Subcutaneous abdominal adipose tissue (tissue), 5 donors: Measurements from ENCODE around the gene LRRC3.

ENCODE experiments used
- H3K27ac ChIP-seq: one replicate; pipeline ENCODE4 v1.7.0; 2013; ENCODE audit warnings: low read depth, mild to moderate bottlenecking, inconsistent platforms, low read length, moderate library complexity
- H3K27me3 ChIP-seq, 5 donors: one replicate each; pipeline ENCODE4 v1.7.0; 2013; ENCODE audit warnings: low read length in 5 of 5, inconsistent platforms in 1 of 5; ENCODE audit not compliant: control insufficient read depth in 5 of 5, insufficient read depth in 4 of 5
- H3K36me3 ChIP-seq, 5 donors: one replicate each; pipeline ENCODE4 v1.7.0; 2013; ENCODE audit warnings: low read length in 5 of 5; ENCODE audit not compliant: control insufficient read depth in 5 of 5, insufficient read depth in 5 of 5
- H3K4me1 ChIP-seq, 5 donors: one replicate each; pipeline ENCODE4 v1.7.0; 2013; ENCODE audit warnings: low read length in 5 of 5, mild to moderate bottlenecking in 3 of 5, moderate library complexity in 1 of 5; ENCODE audit not compliant: control insufficient read depth in 5 of 5, insufficient read depth in 5 of 5
- H3K4me3 ChIP-seq, 5 donors: one replicate each; pipeline ENCODE4 v1.7.0; 2013; ENCODE audit warnings: low read length in 5 of 5, low read depth in 1 of 5
- H3K9ac ChIP-seq, 5 donors: one replicate each; pipeline ENCODE4 v1.7.0; 2013; ENCODE audit warnings: low read length in 5 of 5, mild to moderate bottlenecking in 4 of 5, moderate library complexity in 3 of 5
- H3K9me3 ChIP-seq, 5 donors: one replicate each; pipeline ENCODE4 v1.7.0; 2013; ENCODE audit warnings: low read length in 5 of 5; ENCODE audit not compliant: control insufficient read depth in 5 of 5
- donor health status: healthy.
- donor health status: healthy.
- donor health status: healthy.
- donor health status: healthy.
- donor health status: healthy.

The LRRC3 gene

GRCh38 chr21:44431300-44431699, 24.0 kb upstream of the LRRC3 start:
- peaks cover 0 to 7% (median 0%) of the 10 kb centered on the region in 5 donors for H3K4me1 ChIP-seq
- no peak overlapping the region for H3K27ac ChIP-seq
- H3K9me3 ChIP-seq = peaks cover 0 to 11% (median 6%) of the 10 kb centered on the region in 5 donors
- H3K4me3 ChIP-seq = no peak overlapping the region
- peaks cover 0 to 3% (median 0%) of the 10 kb centered on the region in 5 donors for H3K27me3 ChIP-seq
- H3K36me3 ChIP-seq = peaks cover 0 to 29% (median 9%) of the 10 kb centered on the region in 5 donors
- H3K9ac ChIP-seq = no peak overlapping the region

GRCh38 chr21:44432841-44433790, 22.2 kb upstream of the LRRC3 start:
- Histone ChIP-seq H3K27me3 (no peaks in the 10 kb centered on the region), H3K36me3 (peaks cover 0 to 28% (median 11%) of the 10 kb centered on the region in 5 donors), H3K9ac (no peak overlapping the region), H3K9me3 (peaks cover 0 to 11% (median 6%) of the 10 kb centered on the region in 5 donors), H3K27ac (no peak overlapping the region), H3K4me1 (peaks cover 0 to 7% (median 0%) of the 10 kb centered on the region in 5 donors), H3K4me3 (no peak overlapping the region)

- peaks cover 0 to 14% (median 0%) of the 10 kb centered on the region in 5 donors for H3K4me1 ChIP-seq
- H3K9me3 ChIP-seq = peaks cover 0 to 6% (median 5%) of the 10 kb centered on the region in 5 donors
- no peak overlapping the region for H3K9ac ChIP-seq
- no peak overlapping the region for H3K4me3 ChIP-seq
- no peaks in the 10 kb centered on the region for H3K27me3 ChIP-seq
- H3K36me3 ChIP-seq = peaks cover 0 to 29% (median 13%) of the 10 kb centered on the region in 5 donors
- H3K27ac ChIP-seq = no peak overlapping the region
Measured at GRCh38 chr21:44433791-44434567, 21.3 kb upstream of the LRRC3 start.

- Histone ChIP-seq H3K27ac (no peak overlapping the region), H3K9ac (no peak overlapping the region), H3K27me3 (no peaks in the 10 kb centered on the region), H3K4me3 (no peak overlapping the region), H3K9me3 (peaks cover 0 to 5% (median 5%) of the 10 kb centered on the region in 5 donors), H3K36me3 (peaks cover 0 to 35% (median 15%) of the 10 kb centered on the region in 5 donors), H3K4me1 (peaks cover 0 to 14% (median 0%) of the 10 kb centered on the region in 5 donors)
Measured at GRCh38 chr21:44434568-44434925, 20.8 kb upstream of the LRRC3 start.

- Histone ChIP-seq H3K4me3 (no peak overlapping the region), H3K27me3 (no peaks in the 10 kb centered on the region), H3K36me3 (peaks cover 0 to 35% (median 15%) of the 10 kb centered on the region in 5 donors), H3K9me3 (peaks cover 0 to 3% (median 0%) of the 10 kb centered on the region in 5 donors), H3K9ac (no peak overlapping the region), H3K4me1 (peaks cover 0 to 14% (median 0%) of the 10 kb centered on the region in 5 donors), H3K27ac (no peak overlapping the region)
Measured at GRCh38 chr21:44434936-44435635, 20.2 kb upstream of the LRRC3 start.

GRCh38 chr21:44436111-44436611, 19.1 kb upstream of the LRRC3 start:
- Histone ChIP-seq H3K27me3 (no peaks in the 10 kb centered on the region), H3K9ac (no peak overlapping the region), H3K4me3 (no peak overlapping the region), H3K9me3 (peaks cover 0 to 2% (median 0%) of the 10 kb centered on the region in 5 donors), H3K27ac (no peak overlapping the region), H3K4me1 (peaks cover 0 to 14% (median 0%) of the 10 kb centered on the region in 5 donors), H3K36me3 (peaks cover 0 to 38% (median 16%) of the 10 kb centered on the region in 5 donors)

GRCh38 chr21:44436958-44437357, 18.4 kb upstream of the LRRC3 start:
- Histone ChIP-seq H3K9ac (no peak overlapping the region), H3K4me3 (no peak overlapping the region), H3K9me3 (no peaks in the 10 kb centered on the region), H3K27me3 (no peaks in the 10 kb centered on the region), H3K36me3 (peaks cover 0 to 44% (median 16%) of the 10 kb centered on the region in 5 donors), H3K27ac (no peak overlapping the region), H3K4me1 (peaks cover 0 to 14% (median 0%) of the 10 kb centered on the region in 5 donors)

- H3K27me3 ChIP-seq = no peaks in the 10 kb centered on the region
- H3K4me3 ChIP-seq = no peak overlapping the region
- H3K27ac ChIP-seq = no peak overlapping the region
Measured at GRCh38 chr21:44437371-44437695, 18.0 kb upstream of the LRRC3 start.

GRCh38 chr21:44437696-44438431, 17.4 kb upstream of the LRRC3 start:
- Histone ChIP-seq H3K9ac (no peak overlapping the region), H3K9me3 (no peaks in the 10 kb centered on the region), H3K27ac (no peak overlapping the region), H3K4me1 (peaks cover 0 to 14% (median 0%) of the 10 kb centered on the region in 5 donors), H3K4me3 (no peak overlapping the region), H3K36me3 (peaks cover 0 to 51% (median 16%) of the 10 kb centered on the region in 5 donors), H3K27me3 (no peaks in the 10 kb centered on the region)

More at GRCh38 chr21:44437371-44437695, 18.0 kb upstream of the LRRC3 start:
- H3K9me3 ChIP-seq = no peaks in the 10 kb centered on the region
- H3K9ac ChIP-seq = no peak overlapping the region
- H3K36me3 ChIP-seq = peaks cover 0 to 46% (median 16%) of the 10 kb centered on the region in 5 donors
- peaks cover 0 to 14% (median 0%) of the 10 kb centered on the region in 5 donors for H3K4me1 ChIP-seq
